H1 (cell line): ENCODE data around the gene CENPO. TPM values are rescaled to one million over a fixed set of nuclear protein-coding genes. Genes with fewer than 3 reads are reported as not detected.

Experiments
- CTCF ChIA-PET: fragments of 300-600 bp; sonication (Branson Sonifier 250); formaldehyde crosslinking; loops from one replicate; lab custom pipeline; 2021; ENCODE audit not compliant: partially characterized antibody; lab: Charles Lee
- POLR2A ChIA-PET: fragments of 300-600 bp; sonication (Branson Sonifier 250); formaldehyde crosslinking; loops from one replicate; lab custom pipeline; 2021; ENCODE audit warnings: inconsistent platforms; ENCODE audit not compliant: partially characterized antibody; lab: Charles Lee
- DNase-seq, 2 experiments: peaks; one replicate each; pipeline versions ENCODE4 v3.0.0 to v3.0.0-alpha.2; 2010 to 2022; ENCODE audit warnings: low spot score in 2 of 2, low read depth in 1 of 2, mixed read lengths in 1 of 2
- FAIRE-seq: peaks from 2 replicates; lab custom pipeline; 2011; peaks lifted over from hg19 to GRCh38; lab: Jason Lieb, UNC
- H2AFZ ChIP-seq: 2 replicates; pipeline ENCODE4 v1.8.1; 2012; ENCODE audit warnings: low read length, inconsistent platforms
- H2AK5ac ChIP-seq: 2 replicates; pipeline ENCODE4 v1.6.1; 2013; ENCODE audit warnings: low read depth, low read length
- H2BK120ac ChIP-seq: replicated peaks from 2 replicates; pipeline ENCODE3; 2013; ENCODE audit warnings: low read depth, low read length, inconsistent platforms
- H2BK12ac ChIP-seq: 2 replicates; pipeline ENCODE4 v1.6.1; 2013; ENCODE audit warnings: low read depth, low read length
- H2BK15ac ChIP-seq: 2 replicates; pipeline ENCODE4 v1.6.1; 2013; ENCODE audit warnings: low read length
- H2BK20ac ChIP-seq: 2 replicates; pipeline ENCODE4 v1.6.1; 2013; ENCODE audit warnings: low read length
- H2BK5ac ChIP-seq: 2 replicates; pipeline ENCODE4 v1.6.1; 2013; ENCODE audit warnings: low read depth, low read length
- H3K14ac ChIP-seq: 2 replicates; pipeline ENCODE4 v1.6.1; 2013; ENCODE audit warnings: inconsistent platforms; ENCODE audit not compliant: insufficient read length
- H3K18ac ChIP-seq: 2 replicates; pipeline ENCODE4 v1.6.1; 2013; ENCODE audit warnings: low read length; ENCODE audit errors: extremely low read depth
- H3K23ac ChIP-seq: 2 replicates; pipeline ENCODE4 v1.6.1; 2013; ENCODE audit warnings: inconsistent platforms; ENCODE audit not compliant: insufficient read length
- H3K23me2 ChIP-seq: 2 replicates; pipeline ENCODE4 v1.6.1; 2013; ENCODE audit warnings: low read depth, low read length
- H3K27ac ChIP-seq: 2 replicates; pipeline ENCODE4 v1.6.1; 2011; ENCODE audit warnings: low read depth, low read length, inconsistent platforms
- H3K27me3 ChIP-seq, 4 experiments: replicated peaks in 1 of 4; 1 replicate in 1 of 4; 2 replicates in 3 of 4; pipeline versions ENCODE4 v1.6.1 to v1.8.1; 2011 to 2013; ENCODE audit warnings: low read length in 3 of 4, mild to moderate bottlenecking in 3 of 4, inconsistent platforms in 2 of 4, mixed read lengths in 2 of 4, moderate library complexity in 1 of 4; ENCODE audit not compliant: control insufficient read depth in 3 of 4, insufficient read depth in 3 of 4; ENCODE audit errors: extremely low read depth in 1 of 4
- H3K36me3 ChIP-seq, 4 experiments: 2 replicates each; pipeline versions ENCODE4 v1.6.1 to v1.8.1; 2011 to 2013; ENCODE audit warnings: mild to moderate bottlenecking in 4 of 4, low read length in 3 of 4, moderate library complexity in 2 of 4, control low read depth in 1 of 4, inconsistent platforms in 1 of 4; ENCODE audit not compliant: insufficient read depth in 4 of 4, control insufficient read depth in 2 of 4
- H3K4ac ChIP-seq: replicated peaks from 2 replicates; pipeline ENCODE3; 2013; ENCODE audit warnings: low read length, low read depth, mixed read lengths, inconsistent platforms; ENCODE audit not compliant: insufficient read length
- H3K4me1 ChIP-seq, 4 experiments: replicated peaks in 1 of 4; 1 replicate in 1 of 4; 2 replicates in 3 of 4; pipeline versions ENCODE4 v1.6.1 to v1.8.1; 2011 to 2013; ENCODE audit warnings: low read length in 3 of 4, inconsistent platforms in 2 of 4, mixed read lengths in 1 of 4; ENCODE audit not compliant: insufficient read depth in 4 of 4, control insufficient read depth in 3 of 4
- H3K4me2 ChIP-seq, 2 experiments: 2 replicates each; pipeline versions ENCODE4 v1.6.1 to v1.8.1; 2011 to 2013; ENCODE audit warnings: low read depth in 2 of 2, low read length in 2 of 2, control low read depth in 1 of 2, inconsistent platforms in 1 of 2, mild to moderate bottlenecking in 1 of 2; ENCODE audit not compliant: insufficient read depth in 1 of 2
- H3K4me3 ChIP-seq, 4 experiments: fragments of 200-600, 300-600 bp in 1 of 4; sonication (generic), shearing (Covaris generic), sonication (Bioruptor Twin) in 1 of 4; 2 replicates each; pipeline versions ENCODE4 v1.5.1 to v1.8.1; 2011 to 2016; ENCODE audit warnings: low read length in 4 of 4, low read depth in 3 of 4, control low read depth in 2 of 4, inconsistent platforms in 2 of 4, mild to moderate bottlenecking in 2 of 4, mixed read lengths in 1 of 4, moderate library complexity in 1 of 4; ENCODE audit not compliant: insufficient read depth in 2 of 4; ENCODE audit errors: extremely low read depth in 1 of 4
- H3K56ac ChIP-seq: replicated peaks from 2 replicates; pipeline ENCODE3; 2013; ENCODE audit warnings: low read depth, mild to moderate bottlenecking, mixed read lengths, low read length, inconsistent platforms; ENCODE audit not compliant: insufficient read length
- H3K79me1 ChIP-seq: 2 replicates; pipeline ENCODE4 v1.6.1; 2013; ENCODE audit warnings: low read depth, low read length, control low read depth
- H3K79me2 ChIP-seq, 2 experiments: 2 replicates each; pipeline versions ENCODE4 v1.6.1 to v1.8.1; 2012 to 2013; ENCODE audit warnings: low read length in 2 of 2, mild to moderate bottlenecking in 2 of 2, inconsistent platforms in 1 of 2; ENCODE audit not compliant: insufficient read depth in 2 of 2, control insufficient read depth in 1 of 2
- H3K9ac ChIP-seq, 4 experiments: replicated peaks in 1 of 4; 1 replicate in 1 of 4; 2 replicates in 3 of 4; pipeline versions ENCODE4 v1.6.1 to v1.8.1; 2011 to 2013; ENCODE audit warnings: low read depth in 3 of 4, low read length in 3 of 4, control low read depth in 2 of 4, mild to moderate bottlenecking in 2 of 4, moderate library complexity in 2 of 4, inconsistent platforms in 1 of 4; ENCODE audit errors: extremely low read depth in 1 of 4
- H3K9me3 ChIP-seq, 2 experiments: 2 replicates each; pipeline versions ENCODE4 v1.6.1 to v1.8.1; 2012 to 2013; ENCODE audit warnings: mild to moderate bottlenecking in 2 of 2, moderate library complexity in 2 of 2, control low read depth in 1 of 2, inconsistent platforms in 1 of 2, low read depth in 1 of 2, low read length in 1 of 2, mixed read lengths in 1 of 2; ENCODE audit not compliant: insufficient read depth in 2 of 2
- H4K20me1 ChIP-seq, 2 experiments: replicated peaks in 1 of 2; 2 replicates each; pipeline versions ENCODE3 to v1.8.1; 2011 to 2013; ENCODE audit warnings: inconsistent platforms in 2 of 2, low read length in 2 of 2, mild to moderate bottlenecking in 1 of 2; ENCODE audit not compliant: insufficient read depth in 2 of 2, control insufficient read depth in 1 of 2
- H4K5ac ChIP-seq: 2 replicates; pipeline ENCODE4 v1.6.1; 2013; ENCODE audit warnings: low read length, low read depth, mixed read lengths, inconsistent platforms; ENCODE audit not compliant: insufficient read length
- H4K8ac ChIP-seq: 2 replicates; pipeline ENCODE4 v1.8.0; 2013; ENCODE audit warnings: mild to moderate bottlenecking, moderate library complexity, low read length, inconsistent platforms; ENCODE audit not compliant: insufficient read depth; ENCODE audit errors: extremely low read depth
- H4K91ac ChIP-seq: replicated peaks from 2 replicates; pipeline ENCODE3; 2013; ENCODE audit warnings: low read length, mixed read lengths, inconsistent platforms; ENCODE audit not compliant: insufficient read length
- EGR1 ChIP-seq: IDR thresholded peaks from 2 replicates; pipeline ENCODE4 v1.6.1; 2011; ENCODE audit warnings: low read depth, low read length, borderline replicate concordance
- PHF8 ChIP-seq: fragments of 200-600 bp; sonication (generic); conservative IDR thresholded peaks from 2 replicates; pipeline ENCODE4 v1.7.1; 2012; ENCODE audit warnings: low read depth, mild to moderate bottlenecking, inconsistent platforms, low read length, moderate library complexity
- POLR2AphosphoS5 ChIP-seq: IDR thresholded peaks from 2 replicates; pipeline ENCODE4 v1.6.1; 2011; ENCODE audit warnings: low read depth, low read length
- RFX5 ChIP-seq: IDR thresholded peaks from 2 replicates; pipeline ENCODE4 v1.6.1; 2011; ENCODE audit warnings: low read depth, low read length, improper control_type of control experiment, borderline replicate concordance
- SP4 ChIP-seq: IDR thresholded peaks from 2 replicates; pipeline ENCODE4 v1.6.1; 2012; ENCODE audit warnings: low read length, inconsistent platforms
- TCF12 ChIP-seq: IDR thresholded peaks from 2 replicates; pipeline ENCODE4 v1.6.1; 2011; ENCODE audit warnings: low read depth, mild to moderate bottlenecking, low read length
- ZNF274 ChIP-seq: IDR thresholded peaks from 2 replicates; pipeline ENCODE4 v1.7.0; 2012; ENCODE audit warnings: low read length, borderline replicate concordance; ENCODE audit errors: extremely low read depth
- WGBS, 2 experiments: shearing (Covaris generic) in 1 of 2; methylation state at CpG; one replicate each; pipeline versions ENCODE4 v1.1.6 to v1.1.7; 2013 to 2015; ENCODE audit warnings: low lambda C conversion rate in 2 of 2, mixed read lengths in 2 of 2, inconsistent platforms in 1 of 2, low coverage in 1 of 2, missing lambda C conversion rate in 1 of 2; ENCODE audit not compliant: insufficient replicate concordance in 2 of 2, insufficient coverage in 1 of 2, insufficient read length in 1 of 2; ENCODE audit errors: extremely low coverage in 1 of 2, missing lambda C conversion rate in 1 of 2; 5-methylcytosine and 5-hydroxymethylcytosine counted together
- polyA plus RNA-seq, 7 experiments: library from polyadenylated mRNA; depleted of rRNA in 3 of 7; stranded (reverse) in 5 of 7; unstranded in 2 of 7; fragments of >200 nt in 5 of 7; fragments of 200-250 nt in 2 of 7; gene quantifications; 1 replicate in 5 of 7; 2 replicates in 1 of 7; 4 replicates in 1 of 7; pipeline versions ENCODE4 v1.2.1 to v1.2.3, GENCODE V29; 2011 to 2013; ENCODE audit warnings: missing spikeins in 2 of 7, mixed read lengths in 2 of 7
- total RNA-seq: library from RNA; stranded (reverse); fragmentation: NEBNext Ultra II Directional; extraction: Animal tissue kit (Norgen Biotek cat#: 25700); gene quantifications from 2 replicates; pipeline ENCODE4 v1.2.1, GENCODE V29; 2021

CENPO gene
- total and polyA plus RNA-seq, 2 of the 8 experiments (the other 6 are each of a cell fraction or from before 2014, with no cell fraction given), result 34.4 to 46.3 TPM

GRCh38 chr2:24828238-24828996 is 35.2 kb downstream of the CENPO start:
- FAIRE-seq, result no peak
- 95% methylated on average over 17 of the region's 17 CpGs; no CpG with 5 or more reads in 1 of the 2 experiments for WGBS, 2 experiments

More at GRCh38 chr2:24828238-24828996, 35.2 kb downstream of the CENPO start:
- H3K56ac ChIP-seq, result no peak overlapping the region
- H3K4me1 ChIP-seq, result peaks cover 0 to 22% (median 11%) of the 10 kb centered on the region in 4 experiments; a peak in 5 of 7 replicates
- no peak overlapping the region for H3K23ac ChIP-seq
- H3K9ac ChIP-seq, result no peak overlapping the region
- peak overlapping the region; percentile 90; the same call in 1 of the 2 replicates for H2BK12ac ChIP-seq
- H2BK5ac ChIP-seq, result peak overlapping the region; percentile 73; the same call in 1 of the 2 replicates
- no peaks in the 10 kb centered on the region for H3K27me3 ChIP-seq
- no peak overlapping the region for H3K4me2 ChIP-seq
- no peak for DNase-seq
- no peak overlapping the region for H3K18ac ChIP-seq
- no peaks in the 10 kb centered on the region for H3K79me1 ChIP-seq
- H2BK15ac ChIP-seq, result no peak overlapping the region; the same call in 1 of the 2 replicates
- no peak overlapping the region for H2AK5ac ChIP-seq
- peaks cover 0 to 15% (median 5%) of the 10 kb centered on the region in 4 experiments; a peak in 5 of 8 replicates for H3K36me3 ChIP-seq
- peaks cover 3 to 5% of the 10 kb centered on the region in 2 experiments; a peak in 1 of 4 replicates for H3K9me3 ChIP-seq
- H3K4ac ChIP-seq, result no peak overlapping the region
- H3K14ac ChIP-seq, result no peak overlapping the region
- no peak overlapping the region for H2BK20ac ChIP-seq
- no peaks in the 10 kb centered on the region for H3K79me2 ChIP-seq
- H4K8ac ChIP-seq, result no peak overlapping the region; the same call in 1 of the 2 replicates
- H2BK120ac ChIP-seq, result no peak overlapping the region
- no peak overlapping the region for H4K5ac ChIP-seq
- no peak overlapping the region for H3K4me3 ChIP-seq
- TF ChIP-seq PHF8 (no peak), TCF12 (no peak), POLR2AphosphoS5 (peak; percentile 29), ZNF274 (no peak), RFX5 (no peak), SP4 (no peak), EGR1 (no peak)
- ChIA-PET POLR2A (interaction anchor here (0.6 to 1.3 kb wide), 2 partner anchors 9 to 98 kb away, joined by 3 read pairs; no protein-coding TSS in a partner anchor), CTCF (interaction anchor here (0.6 to 4.6 kb wide), 46 partner anchors 9 to 909 kb away, joined by 3 to 34 read pairs (median 4); partner anchors contain the start of genes CENPO and PTRHD1)
- H2AFZ ChIP-seq, result no peak overlapping the region
- no peak overlapping the region for H4K91ac ChIP-seq
- H3K23me2 ChIP-seq, result 0 out of 2 replicates have a peak, but pooled peaks cover 2% of the 10 kb centered on the region
- H3K27ac ChIP-seq, result no peak overlapping the region
- peaks cover 0 to 3% of the 10 kb centered on the region in 2 experiments for H4K20me1 ChIP-seq
